K562 (cell line): Measurements from ENCODE around the gene MRFAP1. TPM values are rescaled to one million over a fixed set of nuclear protein-coding genes. Genes with fewer than 3 reads are reported as not detected.
A peak's percentile ranks its signal among the peaks of the same experiment; 100 is the strongest.

Source experiments
- CREM ChIP-seq: IDR thresholded peaks from 2 replicates; pipeline ENCODE4 v1.6.1; 2014; ENCODE audit warnings: antibody characterized with exemption, low read depth
- ETV6 ChIP-seq, 3 experiments: fragments of 150-350 bp in 1 of 3; sonication (generic) in 1 of 3; formaldehyde crosslinking in 1 of 3; IDR thresholded peaks; 2 replicates each; pipeline versions ENCODE4 v1.6.1 to v1.8.0; 2014 to 2022; ENCODE audit warnings: borderline replicate concordance in 2 of 3, low read depth in 2 of 3, antibody characterized with exemption in 1 of 3, low read length in 1 of 3, mild to moderate bottlenecking in 1 of 3, missing genetic modification reagents in 1 of 3
- MTA1 ChIP-seq: fragments of 450-650 bp; IDR thresholded peaks from 2 replicates; pipeline ENCODE4 v1.6.1; 2017; ENCODE audit warnings: borderline replicate concordance
- MTA3 ChIP-seq: fragments of 450-650 bp; formaldehyde crosslinking; IDR thresholded peaks from 2 replicates; pipeline ENCODE4 v1.6.1; 2017; ENCODE audit warnings: mild to moderate bottlenecking, borderline replicate concordance
- NCOA2 ChIP-seq, 2 experiments: fragments of 450-650 bp; IDR thresholded peaks; 2 replicates each; pipeline ENCODE4 v1.6.1; 2018; ENCODE audit warnings: mild to moderate bottlenecking in 2 of 2, moderate library complexity in 1 of 2; ENCODE audit not compliant: partially characterized antibody in 2 of 2
- SMARCE1 ChIP-seq: fragments of 450-650 bp; IDR thresholded peaks from 2 replicates; pipeline ENCODE4 v1.7.1; 2016; ENCODE audit warnings: mild to moderate bottlenecking
- SP1 ChIP-seq: sonication (generic); formaldehyde crosslinking; IDR thresholded peaks from 2 replicates; pipeline ENCODE4 v1.8.1; 2022; ENCODE audit warnings: mild to moderate bottlenecking, missing genetic modification reagents
- ZNF76 ChIP-seq: fragments of 250-450 bp; sonication (Bioruptor Pico); IDR thresholded peaks from 2 replicates; pipeline ENCODE4 v1.4.0; 2020; ENCODE audit warnings: mild to moderate bottlenecking, moderate library complexity, borderline replicate concordance
- polyA plus RNA-seq, 8 experiments: library from polyadenylated mRNA; depleted of rRNA in 4 of 8; stranded (reverse) in 5 of 8; unstranded in 3 of 8; fragments of >200 nt; fragmentation: Nextera tagmentation in 2 of 8; fragmentation: Illumina TruSeq in 1 of 8; extraction: Ambion mirVana in 2 of 8; extraction: Trizol in 1 of 8; gene quantifications; 2 replicates each; pipeline versions ENCODE4 v1.2.1 to v1.2.3, GENCODE V29; 2011 to 2014; ENCODE audit warnings: inconsistent platforms in 1 of 8, missing spikeins in 1 of 8
- total RNA-seq, 7 experiments: library from RNA; depleted of rRNA in 6 of 7; stranded (reverse); fragments of >200 nt in 6 of 7; fragmentation: Illumina TruSeq in 2 of 7; extraction: Trizol in 2 of 7; gene quantifications; 2 replicates each; pipeline versions ENCODE4 v1.2.1 to v1.2.3, GENCODE V29; 2011 to 2021; ENCODE audit warnings: low replicate concordance in 1 of 7
- TF ChIP-seq, protein P1 (sequence below): fragments of 250-450 bp; sonication (Bioruptor Pico); IDR thresholded peaks from 2 replicates; pipeline ENCODE4 v1.4.0; 2020; ENCODE audit warnings: borderline replicate concordance
- TF ChIP-seq, protein P2 (sequence below): sonication (generic); formaldehyde crosslinking; IDR thresholded peaks from 2 replicates; pipeline ENCODE4 v1.8.1; 2023; ENCODE audit warnings: missing genetic modification reagents, mild to moderate bottlenecking, borderline replicate concordance

The MRFAP1 gene
- total and polyA plus RNA-seq, 9 of the 15 experiments (the other 6 are each of a cell fraction or from before 2014, with no cell fraction given): 46.0 to 270 (median 151) TPM

DNA sequence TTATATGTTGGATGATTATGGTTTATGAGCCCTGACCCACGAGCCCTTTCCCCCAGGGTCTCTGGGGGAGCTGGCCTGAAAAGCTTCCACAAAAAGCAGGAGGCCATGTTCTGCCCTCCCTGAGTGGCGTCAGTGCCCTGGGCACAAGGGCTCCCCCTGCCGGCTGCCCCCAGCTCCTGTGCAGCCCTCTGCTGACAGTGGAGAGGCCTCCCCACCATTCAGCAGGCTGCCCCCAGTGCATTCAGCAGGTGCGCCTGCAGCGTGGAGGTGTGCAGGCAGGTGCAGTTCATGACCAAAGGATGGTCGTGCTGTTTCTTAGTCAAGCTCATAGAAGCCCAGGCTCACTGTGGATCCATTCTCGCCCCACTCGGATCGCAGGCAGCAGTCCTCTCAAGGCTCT, 40.7 kb downstream of the MRFAP1 start (continued):
- TF ChIP-seq ZNF76 (CRISPR knock-in tag): no peak
- no peak for TF ChIP-seq SMARCE1
- 0 out of 2 replicates have a peak, but pooled peaks have one; percentile 25 for TF ChIP-seq SP1 (CRISPR knock-in tag)
- no peak for TF ChIP-seq MTA1
- TF ChIP-seq, protein P1, sequence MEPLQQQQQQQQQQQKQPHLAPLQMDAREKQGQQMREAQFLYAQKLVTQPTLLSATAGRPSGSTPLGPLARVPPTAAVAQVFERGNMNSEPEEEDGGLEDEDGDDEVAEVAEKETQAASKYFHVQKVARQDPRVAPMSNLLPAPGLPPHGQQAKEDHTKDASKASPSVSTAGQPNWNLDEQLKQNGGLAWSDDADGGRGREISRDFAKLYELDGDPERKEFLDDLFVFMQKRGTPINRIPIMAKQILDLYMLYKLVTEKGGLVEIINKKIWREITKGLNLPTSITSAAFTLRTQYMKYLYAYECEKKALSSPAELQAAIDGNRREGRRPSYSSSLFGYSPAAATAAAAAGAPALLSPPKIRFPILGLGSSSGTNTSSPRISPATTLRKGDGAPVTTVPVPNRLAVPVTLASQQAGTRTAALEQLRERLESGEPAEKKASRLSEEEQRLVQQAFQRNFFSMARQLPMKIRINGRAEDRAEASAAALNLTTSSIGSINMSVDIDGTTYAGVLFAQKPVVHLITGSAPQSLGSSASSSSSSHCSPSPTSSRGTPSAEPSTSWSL (CRISPR knock-in tag): 0 out of 2 replicates have a peak, but pooled peaks have one; percentile 54
- no peak for TF ChIP-seq ETV6 (IDR thresholded peaks at IDR 0.05; ENCODE audit: borderline replicate concordance in 1 of 2, low read depth in 2 of 2, low read length in 1 of 2)
- TF ChIP-seq ETV6 (CRISPR knock-in tag; IDR thresholded peaks at IDR 0.05; ENCODE audit: borderline replicate concordance): no peak
- TF ChIP-seq, protein P2, sequence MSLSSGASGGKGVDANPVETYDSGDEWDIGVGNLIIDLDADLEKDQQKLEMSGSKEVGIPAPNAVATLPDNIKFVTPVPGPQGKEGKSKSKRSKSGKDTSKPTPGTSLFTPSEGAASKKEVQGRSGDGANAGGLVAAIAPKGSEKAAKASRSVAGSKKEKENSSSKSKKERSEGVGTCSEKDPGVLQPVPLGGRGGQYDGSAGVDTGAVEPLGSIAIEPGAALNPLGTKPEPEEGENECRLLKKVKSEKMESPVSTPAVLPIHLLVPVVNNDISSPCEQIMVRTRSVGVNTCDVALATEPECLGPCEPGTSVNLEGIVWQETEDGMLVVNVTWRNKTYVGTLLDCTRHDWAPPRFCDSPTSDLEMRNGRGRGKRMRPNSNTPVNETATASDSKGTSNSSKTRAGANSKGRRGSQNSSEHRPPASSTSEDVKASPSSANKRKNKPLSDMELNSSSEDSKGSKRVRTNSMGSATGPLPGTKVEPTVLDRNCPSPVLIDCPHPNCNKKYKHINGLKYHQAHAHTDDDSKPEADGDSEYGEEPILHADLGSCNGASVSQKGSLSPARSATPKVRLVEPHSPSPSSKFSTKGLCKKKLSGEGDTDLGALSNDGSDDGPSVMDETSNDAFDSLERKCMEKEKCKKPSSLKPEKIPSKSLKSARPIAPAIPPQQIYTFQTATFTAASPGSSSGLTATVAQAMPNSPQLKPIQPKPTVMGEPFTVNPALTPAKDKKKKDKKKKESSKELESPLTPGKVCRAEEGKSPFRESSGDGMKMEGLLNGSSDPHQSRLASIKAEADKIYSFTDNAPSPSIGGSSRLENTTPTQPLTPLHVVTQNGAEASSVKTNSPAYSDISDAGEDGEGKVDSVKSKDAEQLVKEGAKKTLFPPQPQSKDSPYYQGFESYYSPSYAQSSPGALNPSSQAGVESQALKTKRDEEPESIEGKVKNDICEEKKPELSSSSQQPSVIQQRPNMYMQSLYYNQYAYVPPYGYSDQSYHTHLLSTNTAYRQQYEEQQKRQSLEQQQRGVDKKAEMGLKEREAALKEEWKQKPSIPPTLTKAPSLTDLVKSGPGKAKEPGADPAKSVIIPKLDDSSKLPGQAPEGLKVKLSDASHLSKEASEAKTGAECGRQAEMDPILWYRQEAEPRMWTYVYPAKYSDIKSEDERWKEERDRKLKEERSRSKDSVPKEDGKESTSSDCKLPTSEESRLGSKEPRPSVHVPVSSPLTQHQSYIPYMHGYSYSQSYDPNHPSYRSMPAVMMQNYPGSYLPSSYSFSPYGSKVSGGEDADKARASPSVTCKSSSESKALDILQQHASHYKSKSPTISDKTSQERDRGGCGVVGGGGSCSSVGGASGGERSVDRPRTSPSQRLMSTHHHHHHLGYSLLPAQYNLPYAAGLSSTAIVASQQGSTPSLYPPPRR (CRISPR knock-in tag): no peak
- no peak for TF ChIP-seq NCOA2 (IDR thresholded peaks at IDR 0.05; ENCODE audit: partially characterized antibody in 2 of 2)
- 0 out of 2 replicates have a peak, but pooled peaks have one; percentile 50 for TF ChIP-seq MTA3
- peak; percentile 31; the same call in 1 of the 2 replicates for TF ChIP-seq CREM
